ENCODE results near the gene PFKFB3.
"Not testable (repeated sequence)": the region's sequence is repeated elsewhere in the genome, so short reads cannot be mapped to it uniquely, and the experiment has no call there.

PFKFB3 gene

DNA sequence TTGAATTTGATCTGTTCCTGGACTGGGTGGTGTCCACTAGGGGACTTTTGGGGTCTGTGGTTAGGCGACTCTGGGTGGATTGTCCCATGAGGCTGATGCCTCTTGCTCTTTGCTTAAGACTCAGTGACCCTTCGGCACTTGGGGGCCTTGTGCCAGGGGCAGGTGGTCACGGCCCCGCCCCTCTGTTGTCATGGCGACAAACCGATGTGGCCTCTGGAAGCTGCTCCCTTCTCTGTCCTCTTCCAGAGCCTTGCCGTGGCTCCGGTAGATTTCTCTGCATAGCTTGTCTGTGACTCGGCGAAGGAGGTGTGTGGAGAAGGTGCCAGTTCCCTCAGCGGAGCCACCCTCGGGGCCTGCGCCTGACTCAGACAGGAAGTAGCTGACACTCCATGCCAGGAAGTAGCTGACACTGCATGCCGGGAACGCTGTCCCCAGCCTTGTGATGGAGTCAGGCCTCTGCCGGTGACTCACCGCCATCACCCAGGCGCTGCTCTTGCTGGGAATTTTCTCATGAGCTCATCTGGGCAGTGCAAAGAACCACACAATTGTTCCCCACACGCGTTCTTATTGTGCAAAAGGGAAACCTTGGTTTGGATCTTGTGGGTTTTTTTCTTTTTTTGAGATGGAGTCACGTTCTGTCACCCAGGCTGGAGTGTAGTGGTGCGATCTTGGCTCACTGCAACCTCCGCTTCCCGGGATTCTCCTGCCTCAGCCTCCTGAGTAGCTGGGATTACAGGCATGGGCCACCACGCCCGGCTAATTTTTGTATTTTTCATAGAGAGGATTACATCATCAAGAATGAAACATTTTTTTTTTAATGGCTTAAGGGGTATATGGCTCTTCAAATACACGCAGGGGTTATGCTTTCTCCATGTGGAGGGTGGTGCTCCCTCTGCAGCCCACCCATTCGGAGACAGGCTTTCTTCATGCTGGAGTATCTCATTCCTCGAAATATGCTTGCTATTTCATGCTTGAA, 72.6 kb downstream of the PFKFB3 start:
- DNase-seq: peak; percentile 29 to 62

DNA sequence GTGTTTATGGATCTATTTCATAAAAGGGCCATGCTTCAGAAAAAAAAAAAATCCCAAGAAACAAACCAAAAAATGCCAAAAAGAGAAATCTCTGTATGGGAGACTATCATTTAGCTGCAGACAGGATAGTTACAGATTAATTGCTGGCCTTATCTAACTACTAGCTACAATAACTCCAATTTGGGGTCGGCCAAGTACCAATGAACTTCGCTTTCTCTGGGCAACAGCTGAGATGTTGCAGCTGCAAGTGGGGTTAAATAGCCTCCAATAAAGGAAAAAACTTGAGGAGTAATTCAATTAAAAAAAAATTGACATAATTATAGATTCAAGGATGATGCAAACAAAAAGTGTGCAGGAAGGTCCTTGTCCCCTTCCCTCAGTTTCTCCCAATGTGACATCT, 73.6 kb downstream of the PFKFB3 start:
- no peak for DNase-seq

DNA sequence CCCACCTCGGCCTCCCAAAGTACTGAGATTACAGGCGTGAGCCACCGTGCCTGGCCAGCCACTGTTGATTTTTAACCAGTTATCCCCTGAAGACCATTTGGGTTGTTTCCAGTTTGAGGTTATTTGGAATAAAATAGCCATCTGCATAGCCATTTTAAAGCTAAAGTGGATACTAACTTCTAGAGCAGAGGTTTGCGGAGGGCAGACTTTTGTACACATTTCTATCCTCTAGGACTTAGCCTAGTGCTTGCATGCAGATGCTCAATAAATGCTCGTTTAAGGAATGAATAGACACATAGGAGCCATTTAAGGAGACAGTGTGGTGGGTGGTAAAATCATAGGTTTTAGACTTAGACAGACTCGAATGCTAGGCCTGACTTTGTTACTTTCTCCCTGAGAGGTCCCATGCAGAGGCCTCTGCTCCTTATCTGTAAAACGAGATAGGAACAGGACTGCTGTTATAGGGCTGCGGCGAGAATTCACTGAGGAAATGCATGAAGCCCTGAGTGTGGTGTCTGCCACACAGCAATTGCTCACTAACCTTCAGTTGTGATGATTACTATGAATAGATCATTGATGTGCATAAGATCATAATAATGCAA, 75.9 kb downstream of the PFKFB3 start:
- DNase-seq: no peak

GRCh38 chr10:6279540-6280267, 77.0 kb downstream of the PFKFB3 start:
- peak in 1 of 2 donors; percentile 17 for DNase-seq

GRCh38 chr10:6280291-6280690, 77.6 kb downstream of the PFKFB3 start:
- no peak for DNase-seq

DNA sequence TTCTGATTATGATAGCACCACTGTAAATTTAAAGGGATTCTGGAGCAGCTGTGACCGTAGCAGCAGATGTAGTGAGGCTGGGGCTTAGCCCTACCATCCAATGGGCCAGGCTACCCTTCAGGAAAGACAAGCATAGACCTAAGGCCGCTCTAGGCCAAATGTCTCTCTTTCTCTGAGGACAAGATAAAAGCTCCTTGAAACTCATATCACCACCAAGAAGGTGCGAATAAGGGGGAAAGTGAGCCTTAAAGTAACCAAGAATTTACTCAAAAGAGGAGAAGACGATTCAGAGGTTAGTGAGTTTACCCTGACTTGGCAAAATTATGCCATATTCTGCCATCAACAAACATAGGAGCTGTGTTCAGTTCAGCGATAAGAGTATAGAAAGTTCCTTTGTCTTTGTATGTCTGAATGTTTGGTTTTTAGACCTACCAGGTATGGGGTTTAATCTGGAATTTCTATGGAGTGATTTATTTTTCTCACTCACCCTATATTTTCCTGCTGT, 79.8 kb downstream of the PFKFB3 start:
- DNase-seq: no peak

- no peak for DNase-seq
These were observed 80.9 kb downstream of the PFKFB3 start for GRCh38 chr10:6283655-6284054.

DNA sequence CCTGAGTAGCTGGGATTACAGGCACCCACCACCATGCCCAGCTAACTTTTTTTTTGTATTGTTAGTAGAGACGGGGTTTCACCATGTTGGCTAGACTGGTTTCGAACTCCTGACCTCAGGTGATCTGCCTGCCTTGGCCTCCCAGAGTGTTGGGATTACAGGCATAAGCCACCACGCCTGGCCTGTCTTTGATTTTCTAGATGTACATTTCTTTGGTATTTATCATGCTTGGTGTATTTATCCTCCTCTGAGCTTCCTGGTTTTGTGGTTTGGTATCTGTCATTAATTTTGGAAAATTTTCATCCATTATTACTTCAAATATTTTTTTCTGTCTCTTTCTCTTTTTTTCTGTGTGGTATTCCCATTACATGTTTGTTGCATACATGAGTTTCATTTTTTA, 87.9 kb downstream of the PFKFB3 start:
- not testable (repeated sequence) for DNase-seq

DNA sequence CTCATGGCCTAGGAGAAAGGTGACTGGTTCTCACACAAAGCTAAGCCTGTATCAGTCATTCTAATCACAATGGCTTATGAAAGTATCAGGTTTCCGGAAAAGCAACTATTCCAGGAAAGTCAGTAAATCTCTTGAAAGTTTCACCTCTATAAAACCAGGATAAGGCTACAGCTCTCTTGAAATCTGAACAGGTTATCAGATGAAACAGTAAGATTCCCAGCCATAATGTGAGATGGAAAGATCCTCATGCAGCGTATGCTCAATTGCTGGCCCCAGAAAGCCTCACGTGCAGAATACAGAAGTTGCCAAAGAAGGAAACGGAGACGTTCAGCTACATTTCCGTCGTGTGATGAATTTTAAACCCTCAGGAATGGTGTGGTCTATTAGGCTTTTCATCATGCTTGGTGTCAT, 90.0 kb downstream of the PFKFB3 start:
- no peak for DNase-seq

- DNase-seq: not testable (repeated sequence)
These were observed 93.7 kb downstream of the PFKFB3 start for GRCh38 chr10:6296425-6296824.

- no peak for DNase-seq
These were observed 94.1 kb downstream of the PFKFB3 start for GRCh38 chr10:6296828-6297251.

GRCh38 chr10:6297522-6297921, 94.8 kb downstream of the PFKFB3 start:
- DNase-seq: no peak

GRCh38 chr10:6297951-6298381, 95.2 kb downstream of the PFKFB3 start:
- DNase-seq: no peak

DNA sequence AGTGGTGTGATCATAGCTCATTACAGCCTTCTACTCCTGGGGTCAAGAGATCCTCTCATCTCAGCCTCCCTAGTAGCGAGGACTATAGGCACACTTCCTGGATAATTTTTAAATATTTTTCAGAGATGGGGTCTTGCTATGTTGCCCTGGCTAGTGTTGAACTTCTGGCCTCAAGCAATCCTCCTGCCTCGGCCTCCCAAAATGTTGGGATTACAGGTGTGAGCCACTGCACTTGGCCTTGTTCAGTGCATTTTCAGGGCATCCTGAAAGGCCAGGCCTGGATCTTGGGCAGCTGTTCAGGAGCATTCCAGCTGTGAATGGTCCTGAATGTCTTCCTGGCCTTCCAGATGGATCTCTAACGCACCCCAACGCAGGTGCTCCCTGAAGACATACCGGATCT, 95.7 kb downstream of the PFKFB3 start:
- no peak for DNase-seq

- DNase-seq: no peak
These were observed 96.5 kb downstream of the PFKFB3 start for GRCh38 chr10:6299234-6299633.

DNA sequence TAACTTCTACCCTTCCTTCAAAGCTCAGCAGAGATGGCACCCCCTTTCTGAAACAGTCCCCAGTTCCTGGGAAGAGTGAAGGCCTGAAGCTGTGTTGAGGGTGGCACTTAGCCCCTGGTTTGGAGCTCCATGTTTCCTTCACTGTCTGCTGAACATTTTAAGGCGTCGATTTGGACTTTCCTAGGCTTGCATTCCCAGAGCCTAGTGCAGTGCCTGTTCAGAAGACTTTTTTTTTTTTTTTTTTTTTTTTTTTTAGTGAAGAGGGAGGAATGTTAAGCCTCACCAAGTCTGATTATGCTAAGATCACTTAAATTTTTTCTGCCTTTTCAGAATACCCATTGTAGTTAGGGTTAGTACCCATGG, 97.0 kb downstream of the PFKFB3 start:
- DNase-seq: no peak

DNA sequence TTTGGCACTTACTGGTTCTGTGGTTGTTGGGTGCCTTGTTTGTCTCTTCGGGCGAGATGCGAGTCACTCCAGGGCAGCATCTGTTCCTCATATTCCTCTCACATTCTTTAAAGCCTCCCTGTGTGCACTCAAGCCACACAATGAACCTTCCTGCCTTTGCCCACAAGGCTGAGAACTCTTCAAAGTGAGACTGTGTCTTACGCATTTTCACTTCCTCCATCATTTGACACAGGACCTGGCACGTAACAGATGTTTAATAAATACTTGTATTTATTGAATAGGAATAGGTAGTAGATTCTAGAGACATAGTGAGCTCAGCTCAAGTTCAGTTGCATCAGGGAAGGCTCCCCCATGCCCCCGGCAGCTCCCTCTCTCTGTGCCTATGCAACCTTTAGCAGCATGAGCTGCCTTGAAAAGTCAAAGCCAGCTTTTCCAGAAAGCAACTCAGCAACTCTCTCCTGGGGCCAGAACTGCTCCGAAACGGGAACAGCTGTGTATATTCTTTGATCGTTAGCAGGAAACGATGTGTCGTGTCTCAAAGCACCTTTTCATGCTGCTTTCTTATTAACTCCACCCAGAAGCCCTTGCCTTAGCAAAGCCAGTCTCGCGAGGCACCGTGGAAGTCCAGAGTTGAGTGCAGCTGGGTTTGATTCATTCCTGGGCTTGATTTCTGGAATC, 97.5 kb downstream of the PFKFB3 start:
- DNase-seq: peak in 1 of 2 donors; percentile 14

- DNase-seq: no peak
These were observed 98.2 kb downstream of the PFKFB3 start for GRCh38 chr10:6300784-6301460.

DNA sequence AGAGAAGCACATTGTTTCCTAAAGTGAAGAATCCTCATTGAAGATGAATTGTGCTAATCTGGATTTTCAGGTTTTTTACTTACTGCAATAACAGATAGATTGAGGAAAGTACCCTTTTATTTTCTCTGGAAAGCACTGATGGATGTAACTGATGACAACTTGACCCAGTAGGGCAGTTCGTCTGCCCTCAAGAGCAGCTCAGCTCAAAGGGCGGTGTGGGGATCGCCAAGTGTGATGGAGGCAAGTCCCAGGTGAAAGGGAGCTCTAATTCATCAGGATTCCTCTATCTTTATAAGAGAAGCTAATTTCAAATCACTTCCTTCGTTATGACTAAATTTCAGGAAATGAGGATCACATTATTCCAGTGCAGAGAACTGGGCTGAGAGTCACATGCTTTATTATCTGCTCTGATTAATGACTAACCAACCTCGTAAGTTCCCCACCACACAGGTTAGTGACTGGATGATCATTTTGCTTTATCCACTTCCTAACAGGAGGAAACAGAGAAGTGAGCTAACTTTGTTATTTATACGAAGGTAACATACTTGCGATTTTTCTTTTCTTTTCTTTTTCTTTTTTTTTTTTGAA, 98.8 kb downstream of the PFKFB3 start:
- DNase-seq: no peak
